Liver (tissue), 3 donors: ENCODE results near the gene DUSP9.

Experiments used
- RAD21 ChIP-seq, 2 donors: IDR thresholded peaks; 2 replicates each; pipeline ENCODE4 v1.6.1; 2016; ENCODE audit warnings: antibody characterized with exemption in 2 of 2, mild to moderate bottlenecking in 2 of 2
- TF ChIP-seq, protein P1 (sequence below): fragments of 150-350 bp; IDR thresholded peaks from 2 replicates; pipeline ENCODE4 v1.5.1; 2017; ENCODE audit warnings: improper control_type of control experiment, low read depth, low read length; ENCODE audit not compliant: missing input control
- TF ChIP-seq, protein P2 (sequence below): IDR thresholded peaks from 2 replicates; pipeline ENCODE4 v1.6.1; 2016; ENCODE audit warnings: antibody characterized with exemption, mild to moderate bottlenecking
- donor health status: healthy.
- donor health status: healthy.

DNA sequence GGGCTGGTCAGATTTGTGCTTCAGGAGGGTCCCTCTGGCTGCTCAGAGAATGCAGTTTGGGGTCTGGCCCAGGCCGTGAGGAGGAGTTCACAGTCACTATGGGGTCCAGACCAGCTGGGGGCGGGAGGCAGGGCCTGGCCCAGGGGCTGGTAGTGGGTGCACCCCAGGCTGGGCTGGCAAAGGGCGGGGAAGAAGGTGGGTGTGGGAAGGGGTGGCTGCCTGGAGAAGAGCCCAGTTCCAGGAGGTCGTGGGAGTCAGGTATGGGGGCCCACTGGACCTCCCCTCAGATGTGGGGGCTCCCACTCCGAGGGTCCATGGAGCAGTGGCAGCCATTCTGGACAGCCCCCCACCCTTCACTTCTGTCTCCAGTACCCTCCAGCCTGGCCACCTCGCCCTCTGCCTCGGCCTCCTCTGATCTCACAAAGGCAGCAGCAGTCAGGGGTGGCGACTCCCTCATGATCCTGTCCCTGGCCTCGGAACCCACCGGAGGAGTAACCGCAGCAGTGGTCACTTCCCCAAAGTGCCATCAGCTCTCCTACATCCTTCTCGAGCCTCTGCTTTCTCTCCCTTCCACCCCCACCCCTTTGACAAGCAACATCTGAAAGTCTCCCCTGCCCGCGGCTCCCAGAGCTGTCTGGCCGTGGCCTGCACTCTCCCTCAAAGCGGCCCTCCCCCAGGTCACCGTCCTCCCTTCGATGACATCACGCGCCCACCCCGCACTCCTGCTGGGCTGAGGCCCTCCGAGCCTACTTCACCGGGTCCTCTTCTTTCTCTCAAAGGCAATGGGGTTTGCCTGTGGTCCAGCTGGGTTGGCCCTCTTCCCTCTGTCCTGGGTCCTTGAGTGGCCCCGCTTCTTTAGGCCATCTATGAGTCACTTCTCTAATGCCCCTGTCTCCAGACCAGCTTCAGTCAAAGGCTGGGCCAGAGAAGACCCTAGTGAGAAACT is 39.0 kb downstream of the DUSP9 start:
- TF ChIP-seq, protein P1, sequence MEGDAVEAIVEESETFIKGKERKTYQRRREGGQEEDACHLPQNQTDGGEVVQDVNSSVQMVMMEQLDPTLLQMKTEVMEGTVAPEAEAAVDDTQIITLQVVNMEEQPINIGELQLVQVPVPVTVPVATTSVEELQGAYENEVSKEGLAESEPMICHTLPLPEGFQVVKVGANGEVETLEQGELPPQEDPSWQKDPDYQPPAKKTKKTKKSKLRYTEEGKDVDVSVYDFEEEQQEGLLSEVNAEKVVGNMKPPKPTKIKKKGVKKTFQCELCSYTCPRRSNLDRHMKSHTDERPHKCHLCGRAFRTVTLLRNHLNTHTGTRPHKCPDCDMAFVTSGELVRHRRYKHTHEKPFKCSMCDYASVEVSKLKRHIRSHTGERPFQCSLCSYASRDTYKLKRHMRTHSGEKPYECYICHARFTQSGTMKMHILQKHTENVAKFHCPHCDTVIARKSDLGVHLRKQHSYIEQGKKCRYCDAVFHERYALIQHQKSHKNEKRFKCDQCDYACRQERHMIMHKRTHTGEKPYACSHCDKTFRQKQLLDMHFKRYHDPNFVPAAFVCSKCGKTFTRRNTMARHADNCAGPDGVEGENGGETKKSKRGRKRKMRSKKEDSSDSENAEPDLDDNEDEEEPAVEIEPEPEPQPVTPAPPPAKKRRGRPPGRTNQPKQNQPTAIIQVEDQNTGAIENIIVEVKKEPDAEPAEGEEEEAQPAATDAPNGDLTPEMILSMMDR: no peak
- no peak for TF ChIP-seq RAD21 (IDR thresholded peaks at IDR 0.05)
- TF ChIP-seq, protein P2, sequence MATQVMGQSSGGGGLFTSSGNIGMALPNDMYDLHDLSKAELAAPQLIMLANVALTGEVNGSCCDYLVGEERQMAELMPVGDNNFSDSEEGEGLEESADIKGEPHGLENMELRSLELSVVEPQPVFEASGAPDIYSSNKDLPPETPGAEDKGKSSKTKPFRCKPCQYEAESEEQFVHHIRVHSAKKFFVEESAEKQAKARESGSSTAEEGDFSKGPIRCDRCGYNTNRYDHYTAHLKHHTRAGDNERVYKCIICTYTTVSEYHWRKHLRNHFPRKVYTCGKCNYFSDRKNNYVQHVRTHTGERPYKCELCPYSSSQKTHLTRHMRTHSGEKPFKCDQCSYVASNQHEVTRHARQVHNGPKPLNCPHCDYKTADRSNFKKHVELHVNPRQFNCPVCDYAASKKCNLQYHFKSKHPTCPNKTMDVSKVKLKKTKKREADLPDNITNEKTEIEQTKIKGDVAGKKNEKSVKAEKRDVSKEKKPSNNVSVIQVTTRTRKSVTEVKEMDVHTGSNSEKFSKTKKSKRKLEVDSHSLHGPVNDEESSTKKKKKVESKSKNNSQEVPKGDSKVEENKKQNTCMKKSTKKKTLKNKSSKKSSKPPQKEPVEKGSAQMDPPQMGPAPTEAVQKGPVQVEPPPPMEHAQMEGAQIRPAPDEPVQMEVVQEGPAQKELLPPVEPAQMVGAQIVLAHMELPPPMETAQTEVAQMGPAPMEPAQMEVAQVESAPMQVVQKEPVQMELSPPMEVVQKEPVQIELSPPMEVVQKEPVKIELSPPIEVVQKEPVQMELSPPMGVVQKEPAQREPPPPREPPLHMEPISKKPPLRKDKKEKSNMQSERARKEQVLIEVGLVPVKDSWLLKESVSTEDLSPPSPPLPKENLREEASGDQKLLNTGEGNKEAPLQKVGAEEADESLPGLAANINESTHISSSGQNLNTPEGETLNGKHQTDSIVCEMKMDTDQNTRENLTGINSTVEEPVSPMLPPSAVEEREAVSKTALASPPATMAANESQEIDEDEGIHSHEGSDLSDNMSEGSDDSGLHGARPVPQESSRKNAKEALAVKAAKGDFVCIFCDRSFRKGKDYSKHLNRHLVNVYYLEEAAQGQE: no peak
